WTC11 (cell line): ENCODE measurements around the gene ARAF. TPM values are rescaled to one million over a fixed set of nuclear protein-coding genes. Genes with fewer than 3 reads are reported as not detected.

Experiments used
- CREM ChIP-seq: sonication (generic); formaldehyde crosslinking; IDR thresholded peaks from 2 replicates; pipeline ENCODE4 v1.8.1; 2022; ENCODE audit warnings: mild to moderate bottlenecking, missing genetic modification reagents, moderate library complexity
- FOXP1 ChIP-seq: sonication (generic); formaldehyde crosslinking; IDR thresholded peaks from 2 replicates; pipeline ENCODE4 v1.8.0; 2022; ENCODE audit warnings: missing genetic modification reagents, mild to moderate bottlenecking, moderate library complexity, borderline replicate concordance
- HMGA2 ChIP-seq: fragments of 250-450 bp; sonication (Bioruptor Pico); IDR thresholded peaks from 2 replicates; pipeline ENCODE4 v1.4.0; 2021; ENCODE audit warnings: mild to moderate bottlenecking, moderate library complexity
- JUN ChIP-seq: sonication (generic); formaldehyde crosslinking; IDR thresholded peaks from 2 replicates; pipeline ENCODE4 v1.8.0; 2023; ENCODE audit warnings: mild to moderate bottlenecking, missing genetic modification reagents
- KAT7 ChIP-seq: sonication (generic); formaldehyde crosslinking; IDR thresholded peaks from 2 replicates; pipeline ENCODE4 v1.8.1; 2023; ENCODE audit warnings: missing genetic modification reagents, mild to moderate bottlenecking, borderline replicate concordance
- MAX ChIP-seq: sonication (generic); formaldehyde crosslinking; IDR thresholded peaks from 2 replicates; pipeline ENCODE4 v1.8.0; 2022; ENCODE audit warnings: mild to moderate bottlenecking, missing genetic modification reagents
- MLX ChIP-seq: sonication (generic); formaldehyde crosslinking; IDR thresholded peaks from 2 replicates; pipeline ENCODE4 v1.8.1; 2023; ENCODE audit warnings: mild to moderate bottlenecking, missing genetic modification reagents, moderate library complexity
- NFE2L1 ChIP-seq: sonication (generic); formaldehyde crosslinking; IDR thresholded peaks from 2 replicates; pipeline ENCODE4 v1.8.1; 2023; ENCODE audit warnings: missing genetic modification reagents
- NR3C1 ChIP-seq: sonication (generic); formaldehyde crosslinking; conservative IDR thresholded peaks from 2 replicates; pipeline ENCODE4 v1.8.1; 2023; ENCODE audit warnings: low read depth, mild to moderate bottlenecking, missing genetic modification reagents
- PRDM15 ChIP-seq: sonication (generic); formaldehyde crosslinking; IDR thresholded peaks from 2 replicates; pipeline ENCODE4 v1.8.0; 2022; ENCODE audit warnings: missing genetic modification reagents
- RELA ChIP-seq: sonication (generic); formaldehyde crosslinking; IDR thresholded peaks from 2 replicates; pipeline ENCODE4 v1.8.1; 2022; ENCODE audit warnings: missing genetic modification reagents, mild to moderate bottlenecking, borderline replicate concordance
- SMAD4 ChIP-seq: sonication (generic); formaldehyde crosslinking; IDR thresholded peaks from 2 replicates; pipeline ENCODE4 v1.8.0; 2022; ENCODE audit warnings: mild to moderate bottlenecking, missing genetic modification reagents
- SP1 ChIP-seq: sonication (generic); formaldehyde crosslinking; conservative IDR thresholded peaks from 2 replicates; pipeline ENCODE4 v1.8.1; 2022; ENCODE audit warnings: missing genetic modification reagents
- TCF7 ChIP-seq: sonication (generic); formaldehyde crosslinking; IDR thresholded peaks from 2 replicates; pipeline ENCODE4 v1.8.0; 2022; ENCODE audit warnings: mild to moderate bottlenecking, low read depth, missing genetic modification reagents, moderate library complexity
- TEAD1 ChIP-seq: sonication (generic); formaldehyde crosslinking; IDR thresholded peaks from 2 replicates; pipeline ENCODE4 v1.8.0; 2022; ENCODE audit warnings: mild to moderate bottlenecking, missing genetic modification reagents
- ZBTB21 ChIP-seq: sonication (generic); formaldehyde crosslinking; IDR thresholded peaks from 2 replicates; pipeline ENCODE4 v1.8.1; 2023; ENCODE audit warnings: mild to moderate bottlenecking, missing genetic modification reagents, borderline replicate concordance
- ZMAT4 ChIP-seq: fragments of 250-450 bp; sonication (Bioruptor Pico); IDR thresholded peaks from 2 replicates; pipeline ENCODE4 v1.9.0; 2021; ENCODE audit warnings: mild to moderate bottlenecking
- ZNF121 ChIP-seq: sonication (generic); formaldehyde crosslinking; IDR thresholded peaks from 2 replicates; pipeline ENCODE4 v1.8.0; 2023; ENCODE audit warnings: missing genetic modification reagents
- ZNF232 ChIP-seq: sonication (generic); formaldehyde crosslinking; IDR thresholded peaks from 2 replicates; pipeline ENCODE4 v1.8.0; 2022; ENCODE audit warnings: mild to moderate bottlenecking, missing genetic modification reagents
- ZNF317 ChIP-seq: sonication (generic); formaldehyde crosslinking; IDR thresholded peaks from 2 replicates; pipeline ENCODE4 v1.8.1; 2023; ENCODE audit warnings: low read depth, mild to moderate bottlenecking, moderate library complexity, missing genetic modification reagents, borderline replicate concordance
- ZNF396 ChIP-seq: fragments of 250-450 bp; sonication (Bioruptor Pico); IDR thresholded peaks from 2 replicates; pipeline ENCODE4 v1.8.0; 2021; ENCODE audit warnings: mild to moderate bottlenecking, moderate library complexity, borderline replicate concordance
- ZNF416 ChIP-seq: fragments of 250-450 bp; sonication (Bioruptor Pico); IDR thresholded peaks from 2 replicates; pipeline ENCODE4 v1.9.0; 2021; ENCODE audit warnings: mild to moderate bottlenecking, inconsistent platforms
- ZNF512 ChIP-seq: sonication (generic); formaldehyde crosslinking; IDR thresholded peaks from 2 replicates; pipeline ENCODE4 v1.8.1; 2022; ENCODE audit warnings: missing genetic modification reagents, borderline replicate concordance
- ZNF671 ChIP-seq: fragments of 250-450 bp; sonication (Bioruptor Pico); IDR thresholded peaks from 2 replicates; pipeline ENCODE4 v1.8.0; 2021; ENCODE audit warnings: mild to moderate bottlenecking
- total RNA-seq: library from RNA; stranded (reverse); gene quantifications from 3 replicates; pipeline ENCODE4 v1.2.3, GENCODE V29; 2021
- TF ChIP-seq, protein P1 (sequence below): sonication (generic); formaldehyde crosslinking; IDR thresholded peaks from 2 replicates; pipeline ENCODE4 v1.8.0; 2022; ENCODE audit warnings: mild to moderate bottlenecking, missing genetic modification reagents
- TF ChIP-seq, protein P2 (sequence below): sonication (generic); formaldehyde crosslinking; IDR thresholded peaks from 2 replicates; pipeline ENCODE4 v1.8.1; 2022; ENCODE audit warnings: mild to moderate bottlenecking, moderate library complexity, missing genetic modification reagents
- TF ChIP-seq, protein P3 (sequence below): fragments of 250-450 bp; sonication (Bioruptor Pico); conservative IDR thresholded peaks from 2 replicates; pipeline ENCODE4 v1.9.0; 2021; ENCODE audit warnings: mild to moderate bottlenecking

Gene ARAF
- total RNA-seq, 1 experiment from 2014 or later, result 55.1 TPM

GRCh38 chrX:47619486-47620302, 58.7 kb downstream of the ARAF start, which contains the start of gene SYN1 (continued):
- TF ChIP-seq PRDM15 (no peak; the same call in 1 of the 2 replicates), CREM (CRISPR knock-in tag) (peak; percentile 95), ZNF121 (CRISPR knock-in tag) (no peak), TCF7 (CRISPR knock-in tag) (peak; percentile 79; the same call in 1 of the 2 replicates), JUN (0 out of 2 replicates have a peak, but pooled peaks have one; percentile 51), MAX (peak; percentile 58; the same call in 1 of the 2 replicates), HMGA2 (CRISPR knock-in tag) (no peak), ZNF232 (CRISPR knock-in tag) (0 out of 2 replicates have a peak, but pooled peaks have one; percentile 65), NFE2L1 (CRISPR knock-in tag) (peak; percentile 86; the same call in 1 of the 2 replicates), ZMAT4 (CRISPR knock-in tag) (no peak), ZBTB21 (CRISPR knock-in tag) (peak; percentile 96), RELA (CRISPR knock-in tag) (no peak), TEAD1 (CRISPR knock-in tag) (peak; percentile 93), ZNF416 (CRISPR knock-in tag) (no peak), SMAD4 (CRISPR knock-in tag) (no peak), ZNF512 (CRISPR knock-in tag) (no peak), ZNF317 (no peak), FOXP1 (CRISPR knock-in tag) (peak; percentile 91), NR3C1 (CRISPR knock-in tag) (no peak), KAT7 (CRISPR knock-in tag) (no peak), MLX (CRISPR knock-in tag) (no peak), ZNF671 (CRISPR knock-in tag) (no peak), SP1 (CRISPR knock-in tag) (peak; percentile 87), ZNF396 (no peak)
- TF ChIP-seq, protein P1, sequence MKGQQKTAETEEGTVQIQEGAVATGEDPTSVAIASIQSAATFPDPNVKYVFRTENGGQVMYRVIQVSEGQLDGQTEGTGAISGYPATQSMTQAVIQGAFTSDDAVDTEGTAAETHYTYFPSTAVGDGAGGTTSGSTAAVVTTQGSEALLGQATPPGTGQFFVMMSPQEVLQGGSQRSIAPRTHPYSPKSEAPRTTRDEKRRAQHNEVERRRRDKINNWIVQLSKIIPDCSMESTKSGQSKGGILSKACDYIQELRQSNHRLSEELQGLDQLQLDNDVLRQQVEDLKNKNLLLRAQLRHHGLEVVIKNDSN, result peak; percentile 44; the same call in 1 of the 2 replicates
- TF ChIP-seq, protein P2, sequence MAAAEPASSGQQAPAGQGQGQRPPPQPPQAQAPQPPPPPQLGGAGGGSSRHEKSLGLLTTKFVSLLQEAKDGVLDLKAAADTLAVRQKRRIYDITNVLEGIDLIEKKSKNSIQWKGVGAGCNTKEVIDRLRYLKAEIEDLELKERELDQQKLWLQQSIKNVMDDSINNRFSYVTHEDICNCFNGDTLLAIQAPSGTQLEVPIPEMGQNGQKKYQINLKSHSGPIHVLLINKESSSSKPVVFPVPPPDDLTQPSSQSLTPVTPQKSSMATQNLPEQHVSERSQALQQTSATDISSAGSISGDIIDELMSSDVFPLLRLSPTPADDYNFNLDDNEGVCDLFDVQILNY, result peak; percentile 50
- TF ChIP-seq, protein P3, sequence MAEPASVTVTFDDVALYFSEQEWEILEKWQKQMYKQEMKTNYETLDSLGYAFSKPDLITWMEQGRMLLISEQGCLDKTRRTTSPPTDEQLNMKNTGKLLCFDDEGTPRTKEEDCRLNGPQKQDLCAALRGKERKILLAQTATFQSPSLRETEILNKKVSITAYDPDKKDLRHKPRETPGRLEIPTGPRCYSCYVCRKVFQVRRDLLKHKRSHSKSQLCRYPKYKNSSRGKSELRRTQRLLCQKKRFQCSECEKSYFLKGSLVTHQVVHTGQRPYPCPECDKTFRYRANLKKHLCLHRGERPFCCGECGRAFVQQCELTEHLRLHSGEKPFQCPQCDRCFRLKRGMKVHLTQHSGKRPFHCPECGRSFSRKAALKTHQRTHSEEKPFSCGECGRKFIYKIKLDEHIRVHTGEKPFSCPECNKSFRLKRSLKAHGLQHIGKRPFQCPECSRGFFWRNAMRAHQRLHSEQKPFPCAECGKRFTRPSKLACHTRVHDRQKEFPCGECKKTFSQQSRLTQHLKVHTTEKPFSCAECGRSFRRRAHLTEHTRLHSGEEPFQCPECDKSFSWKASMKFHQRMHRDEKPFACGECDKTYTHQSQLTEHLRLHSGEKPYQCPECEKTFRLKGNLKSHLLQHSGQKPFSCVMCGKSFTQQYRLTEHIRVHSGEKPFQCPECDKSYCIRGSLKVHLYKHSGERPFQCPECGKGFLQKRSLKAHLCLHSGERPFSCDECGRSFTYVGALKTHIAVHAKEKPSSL (CRISPR knock-in tag), result no peak
